Measurements from ENCODE around the gene POLG2. TPM values are rescaled to one million over a fixed set of nuclear protein-coding genes. Genes with fewer than 3 reads are reported as not detected.

The POLG2 gene
- total RNA-seq, 1 experiment from 2014 or later = 28.9 TPM

DNA sequence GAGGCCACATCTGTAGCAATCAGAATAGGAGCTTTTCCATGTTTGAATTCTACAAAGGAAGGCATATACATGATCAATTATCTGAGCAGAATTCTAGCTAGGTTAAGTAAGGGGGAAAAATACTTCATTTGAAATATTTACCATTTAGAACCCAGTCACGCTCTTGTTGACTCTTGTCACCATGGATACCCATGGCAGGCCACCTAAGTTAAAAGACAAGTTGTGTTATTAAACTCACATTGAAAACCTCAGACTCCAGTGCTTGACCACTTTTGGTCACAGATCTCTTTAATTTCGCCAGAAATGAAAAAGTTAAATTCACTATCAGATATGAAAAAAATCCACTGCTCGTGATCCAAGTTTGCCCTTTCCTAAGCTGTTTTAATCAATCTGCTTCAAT, 5.2 kb upstream of the POLG2 start:
- DNase-seq = no peak
- ChIA-PET CTCF (interaction anchor here (0.5 kb wide), 1 partner anchor 81 kb away, joined by 3 read pairs; no protein-coding TSS in a partner anchor), POLR2A (no interaction called here)
- Histone ChIP-seq H3K4me3 (ENCODE audit: low read depth, low read length) (no peak overlapping the region), H3K9me3 (no peaks in the 10 kb centered on the region), H3K27me3 (replicated peaks; ENCODE audit: control insufficient read depth, insufficient read depth, low read length) (no peaks in the 10 kb centered on the region), H3K4me1 (peaks cover 42% of the 10 kb centered on the region), H3K36me3 (ENCODE audit: control insufficient read depth, insufficient read depth, low read length) (peaks cover 7% of the 10 kb centered on the region)
- TF ChIP-seq, protein P1, sequence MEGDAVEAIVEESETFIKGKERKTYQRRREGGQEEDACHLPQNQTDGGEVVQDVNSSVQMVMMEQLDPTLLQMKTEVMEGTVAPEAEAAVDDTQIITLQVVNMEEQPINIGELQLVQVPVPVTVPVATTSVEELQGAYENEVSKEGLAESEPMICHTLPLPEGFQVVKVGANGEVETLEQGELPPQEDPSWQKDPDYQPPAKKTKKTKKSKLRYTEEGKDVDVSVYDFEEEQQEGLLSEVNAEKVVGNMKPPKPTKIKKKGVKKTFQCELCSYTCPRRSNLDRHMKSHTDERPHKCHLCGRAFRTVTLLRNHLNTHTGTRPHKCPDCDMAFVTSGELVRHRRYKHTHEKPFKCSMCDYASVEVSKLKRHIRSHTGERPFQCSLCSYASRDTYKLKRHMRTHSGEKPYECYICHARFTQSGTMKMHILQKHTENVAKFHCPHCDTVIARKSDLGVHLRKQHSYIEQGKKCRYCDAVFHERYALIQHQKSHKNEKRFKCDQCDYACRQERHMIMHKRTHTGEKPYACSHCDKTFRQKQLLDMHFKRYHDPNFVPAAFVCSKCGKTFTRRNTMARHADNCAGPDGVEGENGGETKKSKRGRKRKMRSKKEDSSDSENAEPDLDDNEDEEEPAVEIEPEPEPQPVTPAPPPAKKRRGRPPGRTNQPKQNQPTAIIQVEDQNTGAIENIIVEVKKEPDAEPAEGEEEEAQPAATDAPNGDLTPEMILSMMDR (IDR thresholded peaks at IDR 0.05; ENCODE audit: insufficient read depth in 1 of 2, low read depth in 1 of 2, low read length in 1 of 2, severe bottlenecking in 1 of 2, unreplicated experiment in 1 of 2) = no peak
- intact Hi-C loops (cut with micrococcal nuclease; ENCODE audit: unreplicated experiment) = no loop called here
- Mint-ChIP-seq H3K36me3 (ENCODE audit: insufficient read depth, unreplicated experiment) (peaks cover 100% of the 10 kb centered on the region), H3K9me3 (ENCODE audit: unreplicated experiment) (no peaks in the 10 kb centered on the region), H3K4me3 (ENCODE audit: unreplicated experiment) (peak overlapping the region; percentile 1), H3K27me3 (ENCODE audit: insufficient read depth, unreplicated experiment) (no peaks in the 10 kb centered on the region), H3K27ac (ENCODE audit: unreplicated experiment) (peak overlapping the region; percentile 16), H3K4me1 (ENCODE audit: low read depth, unreplicated experiment) (peaks cover 68% of the 10 kb centered on the region)
- BruUV-seq (replicated peaks) = no TSS peak

DNA sequence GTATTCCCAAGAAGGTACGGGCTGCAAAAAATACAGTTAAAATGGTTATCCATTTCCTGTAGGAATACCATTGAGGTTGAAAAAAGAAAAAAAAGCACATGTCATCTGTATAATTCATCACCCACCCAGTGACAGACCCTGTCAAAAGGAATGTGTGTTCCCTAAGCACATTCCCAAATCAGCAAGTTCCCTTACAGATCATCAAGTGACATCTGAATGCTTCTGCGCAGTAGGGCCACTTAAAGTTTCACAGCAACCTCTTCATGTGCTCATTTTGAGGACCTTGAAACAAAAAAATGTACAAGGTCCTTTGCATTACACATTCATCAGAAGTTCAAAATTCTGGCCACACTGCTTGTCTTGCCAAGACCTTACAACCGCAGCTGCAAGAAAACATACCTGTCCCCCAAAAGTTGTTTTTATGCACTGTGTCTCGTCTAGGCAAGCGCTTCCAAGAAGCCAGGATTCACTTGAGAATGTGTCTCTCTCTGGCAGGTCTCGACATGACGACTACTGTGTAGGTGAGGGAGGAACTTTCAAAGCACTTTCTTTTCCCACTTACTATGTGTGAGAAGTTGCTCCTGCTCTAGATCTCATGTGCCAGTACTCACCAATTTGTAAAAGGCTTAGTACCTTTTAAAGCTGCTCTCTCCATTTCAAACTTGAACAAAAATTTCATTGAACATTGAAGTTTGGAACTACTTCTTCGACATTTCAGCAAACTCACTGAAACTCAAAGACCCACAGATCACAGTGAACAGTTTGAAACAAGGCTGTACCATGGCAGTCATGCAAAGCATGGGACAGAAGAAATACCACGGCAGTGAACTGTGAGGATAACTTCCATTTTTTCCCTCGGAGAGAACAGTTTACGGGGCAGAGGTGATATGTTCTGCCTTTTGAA, 4.3 kb upstream of the POLG2 start:
- Mint-ChIP-seq H3K27ac (ENCODE audit: unreplicated experiment) (peak overlapping the region; percentile 16), H3K4me3 (ENCODE audit: unreplicated experiment) (peak overlapping the region; percentile 25), H3K36me3 (ENCODE audit: insufficient read depth, unreplicated experiment) (peaks cover 100% of the 10 kb centered on the region), H3K27me3 (ENCODE audit: insufficient read depth, unreplicated experiment) (no peaks in the 10 kb centered on the region), H3K4me1 (ENCODE audit: low read depth, unreplicated experiment) (peaks cover 68% of the 10 kb centered on the region), H3K9me3 (ENCODE audit: unreplicated experiment) (no peaks in the 10 kb centered on the region)
- TF ChIP-seq, protein P1 (IDR thresholded peaks at IDR 0.05; ENCODE audit: insufficient read depth in 1 of 2, low read depth in 1 of 2, low read length in 1 of 2, severe bottlenecking in 1 of 2, unreplicated experiment in 1 of 2) = no peak
- peaks cover 42% of the 10 kb centered on the region for H3K4me1 ChIP-seq
- no peak overlapping the region for H3K4me3 ChIP-seq (ENCODE audit: low read depth, low read length)
- DNase-seq = no peak
- H3K36me3 ChIP-seq (ENCODE audit: control insufficient read depth, insufficient read depth, low read length) = peaks cover 7% of the 10 kb centered on the region
- no TSS peak for BruUV-seq (replicated peaks)
- POLR2A ChIA-PET = no interaction called here
- intact Hi-C loops (cut with micrococcal nuclease; ENCODE audit: unreplicated experiment) = no loop called here
- CTCF ChIA-PET = no interaction called here
- H3K9me3 ChIP-seq = no peaks in the 10 kb centered on the region
- no peaks in the 10 kb centered on the region for H3K27me3 ChIP-seq (replicated peaks; ENCODE audit: control insufficient read depth, insufficient read depth, low read length)

DNA sequence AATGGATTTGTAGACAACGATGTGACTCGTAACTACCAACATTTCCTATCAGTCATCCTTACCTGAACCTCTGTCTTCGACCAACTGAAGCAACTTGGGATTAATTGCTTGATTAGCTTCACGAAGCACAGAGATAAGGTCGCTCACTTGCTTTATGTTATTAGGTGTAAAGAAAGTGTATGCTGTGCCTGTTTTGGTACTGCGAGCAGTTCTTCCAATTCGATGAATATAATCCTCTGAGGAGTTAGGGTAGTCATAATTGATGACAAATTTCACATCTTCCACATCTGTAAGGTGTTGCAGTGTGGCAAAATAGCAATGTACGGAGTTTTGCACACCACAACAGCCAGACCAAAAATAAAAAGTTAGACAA, 3.6 kb upstream of the POLG2 start:
- Mint-ChIP-seq H3K4me3 (ENCODE audit: unreplicated experiment) (peak overlapping the region; percentile 55), H3K27ac (ENCODE audit: unreplicated experiment) (peak overlapping the region; percentile 16), H3K36me3 (ENCODE audit: insufficient read depth, unreplicated experiment) (peaks cover 100% of the 10 kb centered on the region), H3K4me1 (ENCODE audit: low read depth, unreplicated experiment) (peaks cover 68% of the 10 kb centered on the region), H3K9me3 (ENCODE audit: unreplicated experiment) (no peaks in the 10 kb centered on the region), H3K27me3 (ENCODE audit: insufficient read depth, unreplicated experiment) (no peaks in the 10 kb centered on the region)
- peaks cover 7% of the 10 kb centered on the region for H3K36me3 ChIP-seq (ENCODE audit: control insufficient read depth, insufficient read depth, low read length)
- peaks cover 42% of the 10 kb centered on the region for H3K4me1 ChIP-seq
- H3K27me3 ChIP-seq (replicated peaks; ENCODE audit: control insufficient read depth, insufficient read depth, low read length) = no peaks in the 10 kb centered on the region
- H3K4me3 ChIP-seq (ENCODE audit: low read depth, low read length) = no peak overlapping the region
- BruUV-seq (replicated peaks) = no TSS peak
- H3K9me3 ChIP-seq = no peaks in the 10 kb centered on the region
- no peak for DNase-seq
- ChIA-PET POLR2A (no interaction called here), CTCF (no interaction called here)
- TF ChIP-seq, protein P1 (IDR thresholded peaks at IDR 0.05; ENCODE audit: insufficient read depth in 1 of 2, low read depth in 1 of 2, low read length in 1 of 2, severe bottlenecking in 1 of 2, unreplicated experiment in 1 of 2) = no peak
- intact Hi-C loops (cut with micrococcal nuclease; ENCODE audit: unreplicated experiment) = no loop called here
